ENCODE measurements around the gene PKNOX2. TPM values are rescaled to one million over a fixed set of nuclear protein-coding genes. Genes with fewer than 3 reads are reported as not detected.

Gene PKNOX2
- total RNA-seq, 6 experiments from 2014 or later = 0.10 TPM; not detected in 5

- H3K4me3 Mint-ChIP-seq = no peak overlapping the region
- peaks cover 15% of the 10 kb centered on the region for H3K27me3 Mint-ChIP-seq (ENCODE audit: insufficient read depth)
- H3K9me3 Mint-ChIP-seq = no peaks in the 10 kb centered on the region
- H3K4me1 Mint-ChIP-seq (ENCODE audit: low read depth) = peaks cover 17% of the 10 kb centered on the region
- H3K36me3 Mint-ChIP-seq (ENCODE audit: low read depth) = no peaks in the 10 kb centered on the region
- DNase-seq = no peak
- no peak for TF ChIP-seq CTCF (IDR thresholded peaks at IDR 0.05)
- no peak overlapping the region for H3K27ac Mint-ChIP-seq
These were observed 182.7 kb downstream of the PKNOX2 start for GRCh38 chr11:125347261-125347585.

- Mint-ChIP-seq H3K4me3 (no peak overlapping the region), H3K27me3 (ENCODE audit: insufficient read depth) (peaks cover 9% of the 10 kb centered on the region), H3K36me3 (ENCODE audit: low read depth) (no peaks in the 10 kb centered on the region), H3K27ac (no peak overlapping the region), H3K4me1 (ENCODE audit: low read depth) (peaks cover 17% of the 10 kb centered on the region), H3K9me3 (no peaks in the 10 kb centered on the region)
- no peak for DNase-seq
- TF ChIP-seq CTCF (IDR thresholded peaks at IDR 0.05) = no peak
These were observed 183.6 kb downstream of the PKNOX2 start for GRCh38 chr11:125348141-125348651.

- no peak overlapping the region for H3K4me3 Mint-ChIP-seq
- no peak overlapping the region for H3K27ac Mint-ChIP-seq
- DNase-seq = no peak
- peaks cover 12% of the 10 kb centered on the region for H3K4me1 Mint-ChIP-seq (ENCODE audit: low read depth)
- no peaks in the 10 kb centered on the region for H3K36me3 Mint-ChIP-seq (ENCODE audit: low read depth)
- TF ChIP-seq CTCF (IDR thresholded peaks at IDR 0.05) = peak; percentile 89
- peaks cover 15% of the 10 kb centered on the region for H3K27me3 Mint-ChIP-seq (ENCODE audit: insufficient read depth)
- no peaks in the 10 kb centered on the region for H3K9me3 Mint-ChIP-seq
These were observed 184.2 kb downstream of the PKNOX2 start for GRCh38 chr11:125348674-125349309.

- Mint-ChIP-seq H3K36me3 (ENCODE audit: low read depth) (no peaks in the 10 kb centered on the region), H3K27me3 (ENCODE audit: insufficient read depth) (peaks cover 17% of the 10 kb centered on the region), H3K9me3 (no peaks in the 10 kb centered on the region), H3K27ac (no peak overlapping the region), H3K4me1 (ENCODE audit: low read depth) (peaks cover 4% of the 10 kb centered on the region; the same call in 1 of the 2 replicates), H3K4me3 (no peak overlapping the region)
- TF ChIP-seq CTCF (IDR thresholded peaks at IDR 0.05) = no peak
- no peak for DNase-seq
These were observed 185.9 kb downstream of the PKNOX2 start for GRCh38 chr11:125350206-125351032.

GRCh38 chr11:125351033-125351867 lies 186.7 kb downstream of the PKNOX2 start:
- no peaks in the 10 kb centered on the region for H3K4me1 Mint-ChIP-seq (ENCODE audit: low read depth)
- no peak for DNase-seq
- no peaks in the 10 kb centered on the region for H3K36me3 Mint-ChIP-seq (ENCODE audit: low read depth)
- H3K27me3 Mint-ChIP-seq (ENCODE audit: insufficient read depth) = peaks cover 19% of the 10 kb centered on the region
- no peak for TF ChIP-seq CTCF (IDR thresholded peaks at IDR 0.05)
- no peaks in the 10 kb centered on the region for H3K9me3 Mint-ChIP-seq
- no peak overlapping the region for H3K4me3 Mint-ChIP-seq
- H3K27ac Mint-ChIP-seq = no peak overlapping the region

Data from HFFc6 (cell line).